Vagina (tissue), 2 donors: ENCODE results near the gene CENPV.

Source experiments
- CTCF ChIP-seq, 3 experiments: fragments of 450-650 bp in 2 of 3; fragments of 200-600 bp in 1 of 3; sonication (generic) in 1 of 3; IDR thresholded peaks; one replicate each; pipeline ENCODE4 v1.5.1; 2017 to 2019; ENCODE audit warnings: antibody characterized with exemption in 3 of 3, mild to moderate bottlenecking in 2 of 3, moderate library complexity in 2 of 3
- POLR2A ChIP-seq, 2 donors: fragments of 450-650 bp; IDR thresholded peaks; one replicate each; pipeline ENCODE4 v1.6.1; 2017; ENCODE audit warnings: antibody characterized with exemption in 2 of 2, mild to moderate bottlenecking in 2 of 2, moderate library complexity in 2 of 2
- POLR2AphosphoS5 ChIP-seq, 2 donors: sonication (generic); formaldehyde crosslinking; IDR thresholded peaks; one replicate each; pipeline ENCODE4 v1.9.0; 2017; ENCODE audit warnings: antibody characterized with exemption in 2 of 2, mild to moderate bottlenecking in 2 of 2, low read depth in 1 of 2; ENCODE audit not compliant: insufficient read depth in 1 of 2

- TF ChIP-seq POLR2AphosphoS5 (IDR thresholded peaks at IDR 0.05; ENCODE audit: insufficient read depth in 1 of 2, low read depth in 1 of 2): no peak
- no peak for TF ChIP-seq CTCF (IDR thresholded peaks at IDR 0.05)
- TF ChIP-seq POLR2A (IDR thresholded peaks at IDR 0.05): no peak
Measured at GRCh38 chr17:16329519-16330271, 23.6 kb downstream of the CENPV start.
